RCC 7860 (cell line): Measurements from ENCODE around the gene CSF1R.

Experiments used
- DNase-seq: peaks from one replicate; pipeline ENCODE4 v3.0.0-alpha.2; 2015; ENCODE audit warnings: low spot score
- FAIRE-seq: peaks from 2 replicates; lab custom pipeline; 2012; peaks lifted over from hg19 to GRCh38; lab: Jason Lieb, UNC

The CSF1R gene

DNA sequence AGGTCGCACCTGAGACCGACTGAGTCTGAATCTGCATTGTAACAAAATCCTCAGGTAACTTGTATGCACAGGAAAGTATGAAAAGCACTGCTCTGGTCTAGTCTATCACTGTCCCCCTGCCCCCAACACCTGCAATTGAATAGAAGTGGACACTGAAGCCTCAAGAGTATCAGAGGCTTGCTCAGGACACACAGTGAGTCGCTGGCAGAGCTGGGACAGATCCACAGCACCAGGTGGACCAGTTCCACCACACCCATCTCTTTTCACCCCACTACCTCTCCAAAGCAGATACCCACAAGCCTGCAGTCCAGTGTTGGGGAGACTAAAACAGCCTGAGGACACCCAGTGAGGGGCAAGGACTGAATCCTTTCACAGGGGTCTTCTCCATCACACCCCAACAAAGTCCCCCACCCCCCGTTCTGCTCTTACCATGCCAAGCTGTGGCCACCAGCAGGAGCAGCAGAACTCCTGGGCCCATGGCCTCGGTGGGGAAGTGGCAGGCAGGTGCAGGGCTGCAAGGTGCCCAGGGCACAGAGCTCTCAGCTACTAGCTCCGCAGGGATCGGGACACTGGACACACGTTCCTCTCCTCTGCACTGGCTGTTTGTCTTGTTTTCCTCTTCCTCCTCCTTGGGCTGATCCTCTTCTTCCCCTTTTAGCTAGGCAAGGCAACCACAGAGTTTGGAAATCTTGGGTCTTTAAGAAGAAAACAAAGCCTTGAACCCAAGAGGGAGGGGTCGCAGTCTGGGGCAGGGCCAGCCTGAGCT, at the start of gene CSF1R:
TSS of gene CSF1R (minus strand) at position 605 of the 766 bp plus-strand sequence. CDS start at position 478, 127 bp downstream.
- FAIRE-seq (no peak), DNase-seq (no peak)

DNA sequence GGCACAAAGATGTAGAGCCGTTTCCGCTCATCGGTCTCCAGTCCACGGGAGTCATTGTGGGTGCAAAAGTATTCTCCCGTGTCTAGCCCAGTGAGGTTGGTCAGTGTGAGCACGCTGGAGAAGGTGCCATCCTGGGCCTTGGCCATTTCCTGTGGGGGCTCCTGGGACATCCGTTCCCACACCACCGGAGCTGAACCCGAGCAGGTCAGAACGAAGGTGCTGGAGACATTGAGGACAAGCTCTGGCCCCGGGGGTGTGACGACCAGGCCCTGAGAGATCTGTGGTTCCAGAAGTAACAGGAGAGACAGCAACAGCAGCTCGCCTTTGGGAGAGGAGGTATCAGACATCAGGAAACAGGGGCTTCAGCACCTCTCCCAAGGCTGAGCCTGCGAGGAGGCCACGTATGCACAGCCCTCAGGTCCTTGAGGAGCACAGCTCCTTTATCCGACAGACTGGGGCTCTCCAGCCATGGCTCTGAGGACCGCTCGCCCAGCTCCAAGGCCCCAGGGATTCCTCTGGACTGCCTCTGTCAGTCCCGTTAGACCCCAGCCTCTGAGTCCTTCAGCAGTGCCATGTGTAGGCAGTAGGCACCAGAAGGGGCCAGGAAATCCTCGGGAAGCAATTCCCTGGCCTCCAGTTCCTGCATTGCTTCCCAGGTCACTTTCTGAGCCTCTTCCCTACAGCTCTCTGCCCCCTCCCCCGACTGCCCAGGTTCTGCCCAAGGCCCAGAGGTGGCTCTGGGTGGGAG, 49.4 kb upstream of the CSF1R start:
- FAIRE-seq, result no peak
- no peak for DNase-seq

DNA sequence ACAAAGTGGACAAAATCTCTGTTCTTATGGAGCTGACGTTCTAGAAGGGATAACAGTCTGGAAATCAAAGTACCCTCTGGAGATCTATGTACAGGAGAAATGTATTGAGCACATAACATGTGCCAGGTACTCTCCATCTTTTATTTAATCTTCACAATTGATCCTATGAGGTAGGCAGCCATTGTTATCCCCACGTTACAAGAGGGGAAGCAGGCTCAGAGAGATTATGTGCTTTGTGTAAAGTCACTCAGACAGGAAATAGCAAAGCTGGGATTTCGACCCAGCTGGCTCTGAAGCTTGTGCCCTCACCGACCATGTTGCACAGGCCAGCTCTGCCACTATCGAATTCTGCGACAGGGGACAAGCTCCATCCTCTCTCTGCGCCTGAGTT, 47.8 kb upstream of the CSF1R start:
- DNase-seq, result no peak
- FAIRE-seq, result no peak

DNA sequence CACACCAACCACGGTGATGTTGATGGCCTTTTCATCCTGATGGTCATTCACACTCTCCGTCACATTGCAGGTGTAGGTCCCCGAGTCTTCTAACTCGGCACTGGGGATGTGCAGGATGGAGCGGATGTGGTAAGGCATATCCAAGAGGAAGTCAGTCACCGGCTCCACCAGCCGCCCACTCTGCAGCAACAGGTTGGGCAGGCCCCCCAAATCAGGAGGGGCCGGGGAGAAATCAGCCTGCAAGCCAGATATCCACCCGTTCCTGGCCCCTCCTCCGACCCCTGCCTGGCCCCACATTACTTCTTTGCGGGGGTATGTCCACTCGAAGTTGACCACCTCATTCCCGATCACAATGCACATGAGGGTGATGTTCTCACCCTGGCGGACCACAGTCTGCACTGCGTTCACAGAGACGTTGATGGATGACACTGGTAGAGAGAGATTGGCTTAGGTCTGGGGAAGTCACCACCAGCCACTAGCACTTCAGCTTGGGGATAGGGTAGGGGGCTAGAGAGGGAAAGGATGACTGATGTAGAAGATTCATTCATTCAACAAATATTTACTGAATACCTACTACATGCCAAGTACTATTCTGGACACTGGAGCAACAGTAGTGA, 47.3 kb upstream of the CSF1R start:
- FAIRE-seq (no peak), DNase-seq (no peak)

DNA sequence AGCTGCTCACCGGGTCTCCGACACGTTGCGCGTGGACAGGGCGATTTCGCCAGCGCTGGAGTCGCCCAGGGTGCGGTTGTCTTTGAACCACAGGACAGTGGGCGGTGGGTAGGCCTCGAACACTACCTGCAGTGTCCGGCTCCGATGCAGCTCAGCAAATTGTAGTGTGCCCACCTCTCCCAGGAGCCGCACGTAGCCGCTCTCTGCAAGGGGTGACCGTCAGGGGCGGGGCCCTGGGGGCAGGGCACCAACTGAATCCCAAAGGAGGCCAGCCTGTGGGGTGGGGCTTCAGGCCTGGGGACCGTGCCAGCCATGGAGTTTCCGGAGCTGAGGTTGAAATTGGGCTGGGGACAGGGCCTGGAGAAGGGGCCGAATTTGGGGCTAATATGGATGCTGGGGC, 46.4 kb upstream of the CSF1R start:
- FAIRE-seq (no peak), DNase-seq (no peak)

DNA sequence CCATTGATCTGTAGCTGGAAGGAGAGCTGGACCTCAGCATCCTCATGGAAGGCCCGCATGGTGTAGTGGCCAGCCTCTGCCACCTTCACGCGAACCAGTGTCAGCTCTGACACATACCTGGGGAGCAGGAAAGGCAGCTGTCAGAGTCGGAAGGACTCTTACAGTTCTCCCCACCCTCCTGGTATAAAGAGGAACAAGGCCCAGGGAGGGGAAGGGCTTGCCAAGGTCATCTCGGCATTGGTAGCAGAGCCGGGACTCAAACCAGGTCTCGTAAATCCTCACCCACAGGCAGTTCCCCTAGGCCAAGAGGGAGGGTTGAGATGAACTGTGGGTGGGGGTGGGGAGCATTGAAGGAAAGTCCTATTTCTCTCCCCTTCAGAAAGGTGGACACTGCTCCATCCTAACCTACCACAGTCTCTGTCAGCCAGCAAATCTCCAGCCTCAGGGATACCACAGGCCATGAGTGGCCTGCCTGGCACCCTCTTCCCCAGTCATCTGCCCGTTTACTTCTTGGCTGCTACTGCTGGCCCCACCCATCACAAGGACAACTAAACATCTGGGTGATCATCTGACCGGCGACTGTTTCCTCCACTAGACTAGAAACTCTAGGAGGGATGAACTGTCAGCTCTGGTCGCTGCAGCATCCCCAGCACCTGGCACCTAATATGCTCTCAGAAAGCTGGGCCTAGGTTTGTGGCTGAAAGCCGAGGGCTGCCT, 45.8 kb upstream of the CSF1R start:
- FAIRE-seq, result no peak
- no peak for DNase-seq

DNA sequence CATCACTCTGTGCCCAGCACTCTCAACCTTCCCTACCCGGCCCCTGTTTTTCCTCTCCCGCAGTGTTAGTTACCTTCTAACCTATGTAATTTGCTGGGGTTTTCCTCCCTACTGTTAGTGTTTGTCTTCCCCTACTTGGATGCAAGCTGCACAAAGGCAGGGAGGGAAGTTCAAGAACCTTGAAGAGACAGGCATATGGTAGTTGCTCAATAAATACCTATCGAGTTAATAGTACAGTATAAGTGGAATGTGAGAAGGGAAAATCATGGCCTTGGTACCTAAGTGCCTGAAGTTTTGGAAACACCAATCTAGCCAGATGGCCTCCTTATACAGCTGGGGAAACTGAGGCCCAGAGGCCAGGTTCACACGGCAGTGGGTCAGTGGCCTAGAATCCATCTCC, 45.1 kb upstream of the CSF1R start:
- DNase-seq (no peak), FAIRE-seq (no peak)

DNA sequence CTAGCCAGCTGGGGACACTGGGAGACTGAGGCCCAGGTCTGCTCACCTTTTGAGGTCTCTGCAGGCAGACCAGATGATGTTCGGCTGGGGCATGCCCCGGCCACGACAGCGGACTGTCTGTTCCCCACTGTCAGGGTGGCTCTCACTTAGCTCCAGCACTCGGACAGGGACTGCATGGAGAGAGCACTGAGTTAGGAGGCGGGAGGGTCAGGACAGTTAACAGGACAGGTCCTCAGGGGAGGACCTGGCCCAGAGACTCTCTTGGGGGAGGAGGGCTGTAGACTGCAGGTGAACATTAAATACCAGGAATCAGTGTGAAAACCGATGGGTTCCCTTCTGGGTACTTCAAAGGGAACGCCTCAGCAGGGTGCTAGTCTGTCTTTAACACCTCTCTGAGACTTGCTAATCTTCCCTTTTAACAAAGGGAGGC, 44.2 kb upstream of the CSF1R start:
- DNase-seq, result no peak
- FAIRE-seq, result no peak

DNA sequence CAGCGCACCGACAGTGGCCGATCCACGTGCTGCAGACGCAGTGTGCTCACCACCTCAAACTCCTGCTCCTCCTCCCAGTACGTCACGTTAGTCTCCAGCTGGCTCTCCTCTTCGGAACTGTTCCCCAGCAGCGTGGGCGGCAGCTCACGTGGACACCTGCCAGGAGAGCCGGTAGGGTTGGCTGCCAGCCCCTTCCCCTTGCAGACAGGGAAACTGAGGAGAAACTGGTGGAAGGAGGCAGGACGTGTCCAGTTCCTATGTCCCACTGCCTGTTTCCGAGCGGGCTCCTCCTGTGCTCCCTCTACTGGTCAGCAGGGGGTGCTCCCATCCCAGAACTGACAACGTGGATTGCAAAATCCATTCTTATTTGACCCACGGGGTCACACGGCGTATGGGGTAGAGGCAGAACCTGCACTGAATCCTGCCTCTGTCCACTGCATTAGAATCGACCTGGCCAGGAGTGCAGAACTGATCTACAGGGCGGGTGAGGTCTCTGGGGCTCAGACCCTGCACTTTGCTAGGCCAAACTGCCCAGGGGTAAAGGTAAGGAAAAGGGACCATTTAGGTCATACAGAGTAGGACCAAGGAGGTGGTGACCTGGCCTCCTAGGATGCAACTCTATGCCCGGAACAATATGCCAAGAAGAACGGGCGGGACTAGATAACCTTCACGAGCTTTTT, 43.6 kb upstream of the CSF1R start:
- FAIRE-seq, result no peak
- peak; percentile 54 for DNase-seq

DNA sequence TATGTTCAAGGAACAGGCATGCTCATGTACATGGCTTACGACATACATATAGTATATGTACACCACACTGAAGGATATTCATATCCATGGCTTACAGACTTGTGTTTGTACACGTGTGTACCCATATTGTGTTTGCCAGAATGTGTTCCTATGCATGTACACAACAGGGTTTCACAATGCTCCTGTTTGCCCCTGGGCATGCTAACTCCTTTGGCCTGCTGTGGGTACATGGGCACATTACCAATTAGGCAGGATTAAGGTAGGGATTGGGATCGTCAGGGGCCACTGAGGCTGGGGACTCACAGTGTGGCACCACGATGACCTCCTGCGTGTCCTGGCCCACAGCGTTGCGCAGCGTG, 43.1 kb upstream of the CSF1R start:
- FAIRE-seq, result no peak
- no peak for DNase-seq

DNA sequence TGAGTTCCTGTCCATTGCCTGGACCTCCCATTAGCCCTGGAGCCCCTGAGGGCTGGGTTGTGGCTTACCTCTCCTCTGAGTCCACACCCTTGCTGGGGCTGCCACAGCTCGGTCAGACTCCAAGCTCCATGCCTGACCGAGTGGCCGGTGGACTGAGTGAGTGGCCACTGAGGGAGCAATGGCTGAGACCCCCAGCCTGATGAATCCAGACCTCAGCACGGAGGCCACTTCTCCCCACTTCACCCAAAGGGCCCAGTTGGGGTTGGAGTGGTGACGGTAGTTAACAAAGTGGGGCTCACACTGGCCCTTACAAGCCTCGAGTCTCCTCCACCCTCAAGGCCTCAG, 40.5 kb upstream of the CSF1R start:
- no peak for DNase-seq
- FAIRE-seq, result no peak

DNA sequence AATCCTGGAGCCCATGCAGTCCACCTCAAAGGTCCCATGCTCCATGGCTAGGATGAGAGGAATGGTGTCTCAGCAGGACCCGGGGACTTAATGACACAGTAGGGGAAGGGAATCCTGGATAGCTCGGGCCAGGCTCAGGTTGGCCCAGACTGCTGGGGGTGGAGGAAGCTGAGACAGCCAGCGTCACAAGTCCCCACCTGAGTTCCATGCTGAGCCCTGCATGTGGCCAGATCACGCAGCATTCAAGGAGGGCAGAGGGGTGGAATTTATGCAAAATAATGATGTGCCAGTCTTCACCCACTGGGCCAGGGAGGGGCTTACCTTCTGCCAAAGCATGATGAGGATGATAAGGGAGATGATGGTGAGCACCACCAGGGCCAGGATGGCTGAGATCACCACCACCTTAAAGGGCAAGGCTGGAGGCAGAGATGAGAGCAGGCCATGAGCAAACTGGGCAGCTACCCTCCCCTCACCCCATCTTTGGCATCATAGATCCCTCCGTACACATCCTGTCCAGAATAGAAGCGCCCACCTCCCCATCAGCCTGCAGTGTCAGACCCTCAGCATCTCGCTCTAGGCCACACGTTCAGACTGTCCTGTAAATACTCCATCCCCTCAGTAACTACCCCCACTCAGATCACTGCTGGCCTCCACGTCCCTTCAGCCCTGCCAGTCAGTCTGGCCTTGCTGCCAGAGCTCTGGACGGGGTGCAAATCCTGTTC, 40.0 kb upstream of the CSF1R start:
- no peak for FAIRE-seq
- no peak for DNase-seq

DNA sequence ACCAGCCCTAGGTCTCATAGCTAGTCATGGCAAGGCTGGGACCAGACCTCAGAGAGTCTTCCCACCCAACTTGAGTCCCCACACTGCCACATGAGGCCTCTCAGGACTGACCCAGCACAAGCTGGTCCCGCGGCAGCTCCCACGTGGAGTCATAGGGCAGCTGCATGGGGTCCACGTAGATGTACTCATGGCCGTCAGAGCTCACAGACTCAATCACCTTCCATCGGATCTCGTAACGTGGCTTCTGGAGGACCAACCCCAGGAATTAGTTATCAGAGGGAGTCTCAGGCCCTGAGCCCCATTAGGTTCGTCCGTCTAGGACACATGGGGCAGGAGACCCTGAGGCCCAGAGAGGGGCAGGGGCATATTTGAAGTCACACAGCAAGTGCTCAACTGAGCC, 39.0 kb upstream of the CSF1R start:
- DNase-seq (no peak), FAIRE-seq (no peak)

DNA sequence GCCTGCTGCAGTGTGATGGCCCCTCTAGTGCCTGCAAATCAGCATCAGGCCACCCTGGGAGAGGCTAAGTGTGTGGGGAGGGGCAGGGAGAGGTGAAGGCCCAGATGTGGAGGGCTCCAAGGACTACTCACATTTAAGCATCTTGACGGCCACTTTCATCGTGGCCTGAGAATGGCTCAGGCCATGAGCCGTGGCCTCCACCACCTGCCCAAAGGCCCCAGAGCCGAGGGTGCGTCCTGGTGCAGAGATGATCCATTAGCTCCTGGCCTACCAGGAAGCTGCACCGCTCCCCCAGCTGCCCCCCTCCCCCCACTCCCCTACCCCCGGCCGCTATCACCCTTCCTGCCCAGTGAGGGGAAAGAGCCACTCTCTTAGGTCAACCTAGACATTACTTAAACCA, 38.2 kb upstream of the CSF1R start:
- no peak for FAIRE-seq

DNA sequence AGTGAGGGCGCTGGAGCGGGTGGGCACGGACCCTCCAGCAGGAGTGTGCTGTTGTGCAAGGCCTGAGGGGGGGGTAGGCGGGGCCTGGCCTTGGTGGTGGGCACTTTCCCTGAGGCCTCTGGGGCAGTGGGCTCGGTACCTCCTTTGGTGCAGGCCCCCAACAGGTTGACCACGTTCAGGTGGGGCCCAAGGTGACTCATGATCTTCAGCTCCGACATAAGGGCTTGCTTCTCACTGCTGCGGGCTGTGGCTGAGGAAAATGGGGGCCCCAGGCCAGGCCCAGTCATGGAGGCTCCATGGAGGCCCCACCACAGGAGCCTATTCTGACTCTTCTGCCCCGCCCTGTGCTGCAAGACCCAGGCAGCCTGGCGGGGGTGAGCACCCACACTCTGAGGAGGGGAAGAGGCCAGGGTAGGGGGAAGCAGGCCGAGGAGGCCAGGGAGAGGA, 37.8 kb upstream of the CSF1R start:
- no peak for FAIRE-seq

More for the DNA sequence above, 38.2 kb upstream of the CSF1R start:
- no peak for DNase-seq

DNA sequence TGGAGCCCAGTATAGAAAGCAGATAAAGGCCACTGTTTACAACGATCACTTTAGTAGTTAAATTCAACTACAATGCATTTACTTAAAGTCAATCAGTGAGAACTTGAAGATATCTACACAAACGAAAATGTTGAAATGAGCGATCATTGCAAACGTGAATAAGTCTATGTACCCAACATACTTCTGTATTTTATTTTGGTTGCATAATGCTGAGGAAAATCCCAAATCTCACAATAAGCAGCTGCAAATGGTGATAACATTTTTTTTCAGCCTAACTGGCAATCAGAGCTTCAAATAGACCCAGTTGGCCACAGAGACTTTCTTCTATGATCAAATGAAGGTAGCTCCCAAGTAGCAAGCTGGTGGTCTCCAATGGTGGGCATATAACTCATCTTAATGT, 37.2 kb upstream of the CSF1R start:
- no peak for DNase-seq
- no peak for FAIRE-seq

More for the DNA sequence above, 37.8 kb upstream of the CSF1R start:
- DNase-seq, result no peak

DNA sequence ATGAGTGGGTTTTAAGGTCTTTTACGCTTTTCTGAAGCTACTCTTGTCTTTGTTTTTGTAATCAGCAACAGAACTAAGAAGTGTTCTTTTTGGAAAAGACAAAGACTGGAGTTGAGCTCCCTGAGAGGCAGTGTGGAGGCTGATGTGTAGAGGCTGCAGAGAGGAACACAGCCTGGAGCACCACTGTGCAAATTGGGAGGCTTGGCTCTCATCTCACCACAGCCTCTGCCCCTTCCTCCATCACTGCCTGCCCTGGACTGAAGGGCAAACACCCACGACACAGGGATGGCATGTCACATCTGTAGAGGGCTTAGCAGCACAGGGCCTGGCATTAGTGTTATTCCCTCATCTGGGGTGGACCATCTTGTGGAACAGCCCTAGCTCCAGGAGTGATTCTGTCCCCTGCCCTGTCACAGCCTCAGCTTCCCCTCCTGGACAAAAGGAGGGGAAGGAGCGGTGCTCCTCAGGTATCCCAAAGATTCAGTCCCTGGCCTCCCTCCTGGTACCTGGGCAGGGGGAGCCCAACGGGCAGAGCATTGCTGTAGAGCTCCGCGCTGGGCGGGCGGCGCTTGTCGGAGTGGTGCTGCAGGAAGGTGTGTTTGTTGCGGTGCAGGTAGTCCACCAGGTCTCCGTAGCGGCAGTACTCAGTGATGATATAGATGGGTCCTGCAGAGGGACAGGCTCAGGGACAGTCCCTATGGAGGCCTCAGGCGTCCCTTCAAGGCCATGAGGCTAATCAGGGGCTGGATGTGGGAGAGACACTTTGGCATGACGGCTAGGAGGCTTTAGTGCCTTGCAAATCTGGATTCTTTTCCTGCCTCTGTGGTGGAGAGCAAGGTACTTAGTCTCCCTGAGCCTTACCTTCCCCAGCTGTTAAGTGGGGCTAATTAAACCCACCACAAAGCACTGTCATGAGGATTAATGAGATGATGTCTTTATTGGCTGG, 36.5 kb upstream of the CSF1R start:
- FAIRE-seq (no peak), DNase-seq (no peak)

DNA sequence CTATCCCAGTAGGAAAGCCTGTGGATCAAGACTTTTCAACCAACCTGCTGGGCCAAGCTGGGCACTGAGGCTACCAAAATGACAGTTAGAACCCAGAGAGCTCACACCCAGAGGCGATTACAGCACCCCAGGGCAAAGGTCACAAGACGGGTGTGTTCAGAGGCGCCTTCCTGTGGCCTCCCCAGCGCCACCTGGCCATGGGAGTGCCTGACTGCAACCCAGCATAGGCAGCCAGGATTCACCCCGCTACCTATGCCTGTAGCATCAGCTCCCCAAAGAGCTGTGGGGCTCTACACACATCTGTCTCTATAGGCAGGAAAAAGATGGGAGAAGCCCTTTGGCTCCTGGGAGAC, 35.8 kb upstream of the CSF1R start:
- FAIRE-seq (no peak), DNase-seq (no peak)
